HCT116 (cell line): Measurements from ENCODE around the gene LHX2. TPM values are rescaled to one million over a fixed set of nuclear protein-coding genes. Genes with fewer than 3 reads are reported as not detected.

Experiments
- ATAC-seq: fragments of 200-7000 bp; cut with Tn5 transposase; 2 replicates; pipeline ENCODE4 v1.9.1; 2020; ENCODE audit warnings: mild to moderate bottlenecking, moderate library complexity
- BruUV-seq: library from RNA; stranded (reverse); fragments of 400-500 nt; replicated peaks from 2 replicates; lab custom pipeline; 2021; lab: Mats Ljungman, UMichigan
- CTCF ChIA-PET: fragments of 300-600 bp; sonication (Branson Sonifier 250); formaldehyde crosslinking; loops from one replicate; lab custom pipeline; 2021; ENCODE audit warnings: antibody characterized with exemption; lab: Charles Lee
- POLR2A ChIA-PET: fragments of 300-600, 350-600 bp; sonication (Branson Sonifier 250); formaldehyde crosslinking; loops from one replicate; lab custom pipeline; 2021; ENCODE audit warnings: antibody characterized with exemption; lab: Charles Lee
- RAD21 ChIA-PET, 2 experiments: fragments of 300-600 bp; sonication (Branson Sonifier 250); formaldehyde crosslinking; loops; one replicate each; lab custom pipeline; 2023; ENCODE audit warnings: low total read pairs in 2 of 2; ENCODE audit not compliant: uncharacterized antibody in 2 of 2, unreplicated experiment in 2 of 2, low non-redundant PET in 1 of 2; lab: Charles Lee
- DNase-seq: peaks from one replicate; pipeline ENCODE4 v3.0.0-alpha.2; 2010; ENCODE audit warnings: low read depth, low spot score
- H2AFZ ChIP-seq: fragments of 200-600 bp; shearing (Covaris generic), sonication (generic); 2 replicates; pipeline ENCODE4 v1.6.1; 2017; ENCODE audit warnings: low read depth, mixed run types, mixed read lengths, antibody characterized with exemption, low read length; ENCODE audit not compliant: poor library complexity, severe bottlenecking
- H3K27ac ChIP-seq: 2 replicates; pipeline ENCODE4 v1.5.1; 2012; ENCODE audit warnings: low read depth, low read length
- H3K27me3 ChIP-seq: fragments of 200-600 bp; sonication (generic); 2 replicates; pipeline ENCODE4 v1.6.1; 2016; ENCODE audit warnings: mixed run types, low read length, mixed read lengths; ENCODE audit not compliant: insufficient read depth
- H3K36me3 ChIP-seq, 2 experiments: fragments of 200-500 bp in 1 of 2; fragments of 200-600 bp in 1 of 2; sonication (Bioruptor generic) in 1 of 2; sonication (generic) in 1 of 2; 2 replicates each; pipeline versions ENCODE4 v1.5.1 to v1.6.1; 2014 to 2016; ENCODE audit warnings: low read length in 2 of 2, inconsistent platforms in 1 of 2, mixed read lengths in 1 of 2, mixed run types in 1 of 2; ENCODE audit not compliant: insufficient read depth in 2 of 2, control insufficient read depth in 1 of 2
- H3K4me1 ChIP-seq, 2 experiments: fragments of 200-600 bp in 1 of 2; sonication (generic) in 1 of 2; 2 replicates each; pipeline versions ENCODE4 v1.5.1 to v1.6.1; 2012 to 2017; ENCODE audit warnings: low read length in 2 of 2, inconsistent platforms in 1 of 2, mild to moderate bottlenecking in 1 of 2, mixed read lengths in 1 of 2, mixed run types in 1 of 2, moderate library complexity in 1 of 2; ENCODE audit not compliant: insufficient read depth in 2 of 2, control insufficient read depth in 1 of 2
- H3K4me2 ChIP-seq: fragments of 200-600 bp; sonication (generic); 2 replicates; pipeline ENCODE4 v1.6.1; 2017; ENCODE audit warnings: mixed run types, low read length, mixed read lengths
- H3K4me3 ChIP-seq, 2 experiments: fragments of 200-600 bp in 1 of 2; sonication (generic) in 1 of 2; replicated peaks in 1 of 2; 2 replicates each; pipeline ENCODE4 v1.5.1; 2011 to 2016; ENCODE audit warnings: low read length in 2 of 2, control low read depth in 1 of 2, low read depth in 1 of 2, mild to moderate bottlenecking in 1 of 2, mixed read lengths in 1 of 2, mixed run types in 1 of 2
- H3K79me2 ChIP-seq: fragments of 200-600 bp; sonication (generic); 2 replicates; pipeline ENCODE4 v1.6.1; 2017; ENCODE audit warnings: mild to moderate bottlenecking, mixed run types, low read length, moderate library complexity, mixed read lengths; ENCODE audit not compliant: insufficient read depth
- H3K9ac ChIP-seq: fragments of 200-600 bp; sonication (generic); 2 replicates; pipeline ENCODE4 v1.6.1; 2016; ENCODE audit warnings: low read length, mixed read lengths
- H3K9me2 ChIP-seq: fragments of 200-600 bp; sonication (generic), shearing (Covaris generic); 2 replicates; pipeline ENCODE4 v1.6.1; 2017; ENCODE audit warnings: mixed run types, mild to moderate bottlenecking, moderate library complexity; ENCODE audit not compliant: insufficient read depth
- H3K9me3 ChIP-seq, 2 experiments: fragments of 200-500 bp in 1 of 2; fragments of 200-600 bp in 1 of 2; sonication (Bioruptor generic) in 1 of 2; sonication (generic) in 1 of 2; 2 replicates each; pipeline ENCODE4 v1.6.1; 2014 to 2017; ENCODE audit warnings: low read length in 2 of 2, mixed read lengths in 2 of 2, inconsistent platforms in 1 of 2, low read depth in 1 of 2, mild to moderate bottlenecking in 1 of 2, mixed run types in 1 of 2, moderate library complexity in 1 of 2; ENCODE audit not compliant: control insufficient read depth in 1 of 2, insufficient read depth in 1 of 2
- H4K20me1 ChIP-seq: fragments of 200-600 bp; sonication (generic), shearing (Covaris generic); 2 replicates; pipeline ENCODE4 v1.6.1; 2017; ENCODE audit warnings: mixed run types, mild to moderate bottlenecking, moderate library complexity; ENCODE audit not compliant: insufficient read depth
- ATF3 ChIP-seq: IDR thresholded peaks from 2 replicates; pipeline ENCODE4 v1.6.1; 2012
- CBX3 ChIP-seq: IDR thresholded peaks from 2 replicates; pipeline ENCODE4 v1.6.1; 2012; ENCODE audit warnings: low read depth
- CEBPB ChIP-seq: IDR thresholded peaks from 2 replicates; pipeline ENCODE4 v1.6.1; 2012; ENCODE audit warnings: low read depth
- ELF1 ChIP-seq: IDR thresholded peaks from 2 replicates; pipeline ENCODE4 v1.6.1; 2012; ENCODE audit warnings: low read depth, borderline replicate concordance
- EZH2 ChIP-seq: fragments of 200-600 bp; sonication (generic); IDR thresholded peaks from 2 replicates; pipeline ENCODE4 v1.6.1; 2017; ENCODE audit warnings: antibody characterized with exemption, mixed run types
- REST ChIP-seq: IDR thresholded peaks from 2 replicates; pipeline ENCODE4 v1.6.1; 2012; ENCODE audit warnings: low read depth
- SIN3A ChIP-seq: IDR thresholded peaks from 2 replicates; pipeline ENCODE4 v1.6.1; 2012; ENCODE audit warnings: low read depth
- SP1 ChIP-seq: IDR thresholded peaks from 2 replicates; pipeline ENCODE4 v1.6.1; 2012; ENCODE audit warnings: low read depth
- YY1 ChIP-seq: IDR thresholded peaks from 2 replicates; pipeline ENCODE4 v1.6.1; 2011; ENCODE audit warnings: low read length, low read depth, moderate library complexity, mild to moderate bottlenecking; ENCODE audit not compliant: insufficient replicate concordance; ENCODE audit errors: extremely low read depth
- ZBTB33 ChIP-seq: IDR thresholded peaks from 2 replicates; pipeline ENCODE4 v1.6.1; 2011; ENCODE audit warnings: mild to moderate bottlenecking, low read length, moderate library complexity; ENCODE audit not compliant: insufficient replicate concordance; ENCODE audit errors: extremely low read depth
- ZFX ChIP-seq: fragments of 450-650 bp; IDR thresholded peaks from 2 replicates; pipeline ENCODE4 v1.6.1; 2017
- intact Hi-C: fragments of 100-400 bp; cut with micrococcal nuclease; formaldehyde crosslinking; loops from 2 replicates; pipeline ENCODE4 v1.10.0; 2022
- total RNA-seq: library from RNA; stranded (reverse); gene quantifications from one replicate; pipeline ENCODE4 v1.2.1, GENCODE V29; 2021; ENCODE audit not compliant: unreplicated experiment

The LHX2 gene
- total RNA-seq, 1 experiment from 2014 or later = 10.2 TPM

- H3K27ac ChIP-seq = no peak overlapping the region
- peaks cover 0 to 7% of the 10 kb centered on the region in 2 experiments; a peak in 2 of 4 replicates for H3K4me1 ChIP-seq
- ChIA-PET RAD21 (no interaction called here), POLR2A (no interaction called here), CTCF (interaction anchor here (3.2 kb wide), 1 partner anchor 12 kb away, joined by 19 read pairs; no protein-coding TSS in a partner anchor)
- H3K4me2 ChIP-seq = no peak overlapping the region
- H3K27me3 ChIP-seq = no peaks in the 10 kb centered on the region
- H3K79me2 ChIP-seq = no peaks in the 10 kb centered on the region
- H4K20me1 ChIP-seq = no peaks in the 10 kb centered on the region
- intact Hi-C loops = no loop called here
- H3K36me3 ChIP-seq = no peaks in the 10 kb centered on the region
- TF ChIP-seq CEBPB (no peak), YY1 (no peak), EZH2 (no peak), CBX3 (no peak), ELF1 (no peak), SP1 (no peak), ZBTB33 (no peak), ZFX (no peak), ATF3 (no peak), SIN3A (no peak), REST (no peak)
- H3K9me2 ChIP-seq = no peaks in the 10 kb centered on the region
- H3K4me3 ChIP-seq = no peak overlapping the region
- H3K9me3 ChIP-seq = no peaks in the 10 kb centered on the region
- no peak overlapping the region for H3K9ac ChIP-seq
- DNase-seq (no peak), ATAC-seq (no peak)
- no peak overlapping the region for H2AFZ ChIP-seq
- BruUV-seq = no TSS peak
Measured at GRCh38 chr9:124052401-124052800, 40.8 kb downstream of the LHX2 start.
